Subcutaneous abdominal adipose tissue (tissue), 5 donors: ENCODE measurements around the gene EXOC6B.
A peak's percentile ranks its signal among the peaks of the same experiment; 100 is the strongest.

ENCODE experiments used
- H3K27ac ChIP-seq: one replicate; pipeline ENCODE4 v1.7.0; 2013; ENCODE audit warnings: low read depth, mild to moderate bottlenecking, inconsistent platforms, low read length, moderate library complexity
- H3K27me3 ChIP-seq, 5 donors: one replicate each; pipeline ENCODE4 v1.7.0; 2013; ENCODE audit warnings: low read length in 5 of 5, inconsistent platforms in 1 of 5; ENCODE audit not compliant: control insufficient read depth in 5 of 5, insufficient read depth in 4 of 5
- H3K36me3 ChIP-seq, 5 donors: one replicate each; pipeline ENCODE4 v1.7.0; 2013; ENCODE audit warnings: low read length in 5 of 5; ENCODE audit not compliant: control insufficient read depth in 5 of 5, insufficient read depth in 5 of 5
- H3K4me1 ChIP-seq, 5 donors: one replicate each; pipeline ENCODE4 v1.7.0; 2013; ENCODE audit warnings: low read length in 5 of 5, mild to moderate bottlenecking in 3 of 5, moderate library complexity in 1 of 5; ENCODE audit not compliant: control insufficient read depth in 5 of 5, insufficient read depth in 5 of 5
- H3K4me3 ChIP-seq, 5 donors: one replicate each; pipeline ENCODE4 v1.7.0; 2013; ENCODE audit warnings: low read length in 5 of 5, low read depth in 1 of 5
- H3K9ac ChIP-seq, 5 donors: one replicate each; pipeline ENCODE4 v1.7.0; 2013; ENCODE audit warnings: low read length in 5 of 5, mild to moderate bottlenecking in 4 of 5, moderate library complexity in 3 of 5
- H3K9me3 ChIP-seq, 5 donors: one replicate each; pipeline ENCODE4 v1.7.0; 2013; ENCODE audit warnings: low read length in 5 of 5; ENCODE audit not compliant: control insufficient read depth in 5 of 5
- donor health status: healthy.
- donor health status: healthy.
- donor health status: healthy.
- donor health status: healthy.
- donor health status: healthy.

EXOC6B gene

DNA sequence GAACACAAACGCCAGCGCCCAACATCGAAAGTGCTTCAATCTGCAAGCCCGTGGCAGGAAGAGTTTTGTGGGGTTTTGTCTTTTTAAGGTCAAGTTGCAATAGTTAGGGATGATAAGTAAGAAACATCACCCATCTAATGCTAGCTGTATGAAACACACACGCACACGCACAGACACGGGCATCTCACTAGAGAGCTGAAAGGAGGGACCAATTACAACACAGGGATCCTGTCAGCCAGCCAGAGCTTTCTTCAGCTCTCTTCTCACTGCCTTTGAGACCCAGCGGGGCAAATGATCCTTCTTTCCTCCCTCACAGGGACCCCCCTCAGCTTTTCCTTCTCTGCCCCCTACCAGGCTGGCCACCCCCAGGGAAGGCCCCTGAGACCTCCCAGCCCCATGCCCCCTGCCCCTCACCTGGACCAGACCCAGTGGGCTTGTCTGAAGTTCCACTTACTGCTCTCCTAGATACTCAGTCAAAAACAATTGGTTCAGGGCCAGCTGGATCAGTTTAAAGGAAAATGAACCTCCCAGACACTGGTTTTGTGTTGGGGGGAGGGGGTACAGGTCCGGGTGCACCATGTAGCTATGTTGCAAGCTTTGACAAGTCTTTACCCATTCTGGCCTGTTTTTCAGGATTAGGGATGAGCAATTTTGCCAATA is 696.0 kb downstream of the EXOC6B start:
- H3K4me3 ChIP-seq, result peak overlapping the region in 1 of 5 donors; percentile 25
- no peaks in the 10 kb centered on the region for H3K9me3 ChIP-seq
- H3K27me3 ChIP-seq, result no peaks in the 10 kb centered on the region
- H3K27ac ChIP-seq, result peak overlapping the region; percentile 81
- peak overlapping the region in 1 of 5 donors; percentile 31 for H3K9ac ChIP-seq
- H3K36me3 ChIP-seq, result peaks cover 0 to 35% (median 28%) of the 10 kb centered on the region in 5 donors
- peaks cover 0 to 18% (median 11%) of the 10 kb centered on the region in 5 donors for H3K4me1 ChIP-seq

DNA sequence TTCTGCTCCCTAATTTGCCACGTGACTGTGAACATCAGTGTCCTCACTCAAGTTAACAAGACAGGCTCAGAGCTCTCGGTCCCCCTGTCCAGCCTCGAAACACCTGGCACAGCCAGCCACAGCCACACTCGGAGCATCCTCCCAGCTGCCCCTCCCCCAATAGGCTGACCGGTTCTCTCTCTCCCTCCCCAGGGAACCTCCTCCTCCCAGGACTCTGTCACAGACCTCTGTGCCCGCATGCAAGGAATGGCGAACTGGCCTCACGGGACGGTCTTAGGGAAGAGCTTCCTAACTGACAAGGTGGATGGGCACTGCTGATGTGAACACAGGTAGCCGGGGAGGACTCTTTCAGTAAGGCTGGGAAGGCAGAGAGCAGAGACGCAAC is 697.0 kb downstream of the EXOC6B start:
- H3K4me1 ChIP-seq, result peaks cover 0 to 18% (median 11%) of the 10 kb centered on the region in 5 donors
- H3K27me3 ChIP-seq, result no peaks in the 10 kb centered on the region
- no peaks in the 10 kb centered on the region for H3K9me3 ChIP-seq

DNA sequence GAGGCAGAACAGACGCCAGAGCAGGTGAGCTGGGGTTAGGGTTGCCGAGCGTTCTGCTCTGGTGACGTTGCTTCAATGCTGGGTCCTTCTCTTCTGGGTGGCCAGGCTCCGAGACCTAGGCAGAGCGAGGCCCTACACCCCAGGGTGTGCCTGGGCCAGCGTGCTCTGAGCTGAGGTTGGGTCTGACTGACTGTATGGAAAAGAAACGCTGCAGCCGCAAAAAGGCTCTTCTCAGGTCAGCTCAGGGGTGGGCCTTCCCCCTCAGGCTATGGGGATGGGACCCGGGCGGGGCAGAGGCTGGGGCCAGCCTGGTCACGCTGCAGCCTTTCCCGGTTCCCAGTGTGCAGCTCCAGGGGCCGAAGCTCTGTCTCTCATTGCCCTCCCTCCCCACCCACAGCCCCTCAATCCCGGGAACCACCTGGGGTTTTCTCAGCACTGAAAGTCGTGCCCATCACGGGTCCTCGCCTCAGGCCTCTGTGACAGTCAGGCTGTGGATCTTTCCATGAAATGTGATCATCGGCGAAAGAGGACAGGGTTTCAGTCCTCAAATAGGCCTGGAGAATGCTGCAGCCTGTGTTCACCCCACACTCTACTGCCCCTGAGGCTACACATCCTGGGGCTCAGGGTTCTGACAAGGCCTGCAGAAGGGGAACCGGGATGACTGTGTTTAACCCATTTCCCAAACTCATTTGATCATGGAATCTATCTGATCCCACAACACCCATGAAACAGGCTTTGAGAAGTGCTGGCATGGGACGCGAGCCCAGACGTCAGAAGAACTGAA is 697.6 kb downstream of the EXOC6B start:
- Histone ChIP-seq H3K27ac (no peak overlapping the region), H3K27me3 (no peaks in the 10 kb centered on the region), H3K9me3 (no peaks in the 10 kb centered on the region), H3K4me1 (peaks cover 0 to 18% (median 11%) of the 10 kb centered on the region in 5 donors), H3K9ac (no peak overlapping the region), H3K36me3 (peaks cover 0 to 21% (median 19%) of the 10 kb centered on the region in 5 donors), H3K4me3 (no peak overlapping the region)

More for the DNA sequence above, 697.0 kb downstream of the EXOC6B start:
- Histone ChIP-seq H3K27ac (no peak overlapping the region), H3K36me3 (peaks cover 0 to 27% (median 22%) of the 10 kb centered on the region in 5 donors), H3K4me3 (no peak overlapping the region), H3K9ac (no peak overlapping the region)

DNA sequence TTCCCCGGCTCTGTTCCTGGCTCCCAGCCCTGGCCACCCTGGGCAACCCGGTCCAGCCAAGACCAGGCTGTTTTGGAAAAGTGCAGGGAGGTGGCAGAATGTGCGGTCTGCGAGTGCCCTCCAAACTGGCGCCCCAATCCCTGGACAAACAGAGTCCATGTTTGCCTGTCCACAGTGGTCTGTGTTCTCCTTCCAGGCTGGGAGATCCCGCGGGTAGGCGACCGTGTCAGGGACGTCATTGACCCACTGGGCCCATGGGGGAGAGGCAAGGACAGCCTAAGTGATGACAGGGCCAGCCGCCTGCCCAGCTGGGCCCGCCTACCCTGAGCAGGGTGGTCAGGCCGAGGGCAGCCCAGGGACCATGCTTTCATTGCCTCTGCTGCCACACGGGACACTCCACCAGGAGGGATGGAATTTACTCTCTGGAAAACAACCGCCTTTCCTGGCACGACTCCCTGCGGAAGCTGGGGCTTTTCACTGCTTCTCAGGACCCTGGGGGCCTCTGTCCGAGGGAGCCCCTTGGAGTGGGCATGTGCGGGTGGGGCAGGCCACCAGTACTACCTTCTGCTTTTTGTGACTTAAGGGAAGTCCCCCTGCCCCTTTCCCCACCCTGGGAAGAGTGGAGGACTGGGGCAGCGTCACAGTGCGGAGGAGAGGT is 698.3 kb downstream of the EXOC6B start:
- peaks cover 0 to 18% (median 11%) of the 10 kb centered on the region in 5 donors for H3K4me1 ChIP-seq
- no peaks in the 10 kb centered on the region for H3K27me3 ChIP-seq
- no peak overlapping the region for H3K9ac ChIP-seq
- no peaks in the 10 kb centered on the region for H3K9me3 ChIP-seq
- no peak overlapping the region for H3K27ac ChIP-seq
- peaks cover 0 to 14% (median 12%) of the 10 kb centered on the region in 5 donors for H3K36me3 ChIP-seq
- no peak overlapping the region for H3K4me3 ChIP-seq

DNA sequence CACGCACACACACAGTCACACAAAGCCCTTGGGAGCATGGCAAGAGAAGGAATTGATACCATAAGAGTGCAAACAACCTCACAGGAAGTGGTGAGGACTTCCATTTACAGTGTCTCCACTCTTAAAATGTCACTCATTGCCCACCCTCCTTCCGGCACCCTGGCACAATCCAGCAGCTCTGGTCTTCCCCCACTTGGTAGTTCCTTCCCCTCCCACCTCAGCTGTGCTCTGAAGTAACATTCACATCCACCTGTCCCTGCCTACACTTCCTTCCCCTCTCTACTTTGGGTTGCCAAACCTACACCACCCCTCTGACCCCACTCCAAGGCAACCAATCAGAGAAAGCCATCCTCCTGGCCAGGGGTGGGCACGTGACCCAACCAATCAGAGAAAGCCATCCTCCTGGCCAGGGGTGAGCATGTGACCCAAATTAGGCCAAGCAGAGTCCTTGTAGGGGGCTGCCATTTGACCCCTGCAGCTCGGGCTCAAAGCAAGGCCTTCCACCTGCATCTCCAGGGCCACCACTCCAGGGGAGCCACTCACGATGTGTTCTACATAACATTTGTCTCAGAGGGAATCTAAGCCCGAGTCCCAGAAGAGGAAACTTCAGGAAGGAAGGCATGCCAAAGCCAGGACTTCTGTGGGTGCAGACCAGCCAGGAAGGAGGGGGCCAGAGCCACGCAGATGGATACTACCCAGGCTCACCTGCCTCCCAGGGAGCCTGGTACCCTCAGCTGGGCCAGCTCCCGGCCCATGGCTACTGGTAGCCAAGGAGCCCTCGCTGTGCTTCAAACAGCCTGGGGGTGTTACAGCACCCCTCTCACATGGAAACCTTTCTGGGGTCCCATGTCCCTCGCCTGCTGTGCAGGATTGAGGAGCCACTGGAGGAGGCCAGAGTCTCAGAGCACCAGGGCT is 699.4 kb downstream of the EXOC6B start:
- Histone ChIP-seq H3K9me3 (no peaks in the 10 kb centered on the region), H3K36me3 (peaks cover 0 to 3% (median 1%) of the 10 kb centered on the region in 5 donors), H3K4me1 (peaks cover 0 to 18% (median 11%) of the 10 kb centered on the region in 5 donors), H3K4me3 (no peak overlapping the region), H3K27ac (no peak overlapping the region), H3K9ac (no peak overlapping the region), H3K27me3 (no peaks in the 10 kb centered on the region)
